Measurements from ENCODE around the gene PROSER2.

PROSER2 gene

DNA sequence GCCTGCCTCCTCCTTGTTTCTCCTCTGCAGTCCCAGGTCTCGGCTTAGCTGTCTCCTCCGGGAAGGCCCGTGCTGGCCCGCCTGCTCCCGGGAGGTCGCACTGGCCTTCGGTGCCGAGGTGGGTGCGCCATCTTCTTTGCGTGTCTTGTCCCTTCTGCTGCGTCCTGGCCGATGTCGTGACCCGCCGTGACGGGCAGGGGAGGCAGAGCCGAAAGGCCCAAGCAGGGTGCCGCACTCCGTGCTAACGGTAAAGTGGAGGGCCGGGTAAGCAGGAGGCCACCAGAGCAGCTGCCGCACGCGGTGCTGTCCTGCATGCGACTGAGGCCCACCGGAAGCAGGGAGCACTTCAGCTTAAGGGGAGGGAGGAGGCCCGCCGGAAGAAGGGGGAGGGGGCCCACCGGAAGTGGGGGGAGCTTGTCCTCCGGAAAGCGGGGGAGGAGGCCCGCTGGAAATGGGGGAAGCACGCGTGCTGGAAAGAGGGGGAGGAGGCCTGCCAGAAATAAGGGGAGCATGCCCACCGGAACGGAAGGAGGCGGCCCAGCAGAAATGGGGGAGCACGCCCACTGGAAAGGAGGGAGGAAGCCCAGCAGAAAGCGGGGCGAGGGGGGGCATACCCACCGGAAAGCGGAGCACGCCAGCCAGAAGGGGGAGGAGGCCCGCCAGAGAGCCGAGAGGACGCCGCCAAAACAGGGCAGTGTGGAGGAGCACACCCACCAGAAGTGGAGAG, 71.4 kb downstream of the PROSER2 start:
- H3K36me3 ChIP-seq (ENCODE audit: control insufficient read depth, low read depth, low read length): no peaks in the 10 kb centered on the region
- H3K4me1 ChIP-seq (ENCODE audit: control insufficient read depth, low read depth, low read length): no peaks in the 10 kb centered on the region
- H3K4me3 ChIP-seq (ENCODE audit: low read length): no peak overlapping the region
- no peak overlapping the region for H3K9ac ChIP-seq (ENCODE audit: low read length)
- no peaks in the 10 kb centered on the region for H3K9me3 ChIP-seq (ENCODE audit: control insufficient read depth, low read depth, low read length)
- H3K27me3 ChIP-seq (ENCODE audit: control insufficient read depth, insufficient read depth, low read length): no peaks in the 10 kb centered on the region
- H3K27ac ChIP-seq (ENCODE audit: low read length): no peak overlapping the region

DNA sequence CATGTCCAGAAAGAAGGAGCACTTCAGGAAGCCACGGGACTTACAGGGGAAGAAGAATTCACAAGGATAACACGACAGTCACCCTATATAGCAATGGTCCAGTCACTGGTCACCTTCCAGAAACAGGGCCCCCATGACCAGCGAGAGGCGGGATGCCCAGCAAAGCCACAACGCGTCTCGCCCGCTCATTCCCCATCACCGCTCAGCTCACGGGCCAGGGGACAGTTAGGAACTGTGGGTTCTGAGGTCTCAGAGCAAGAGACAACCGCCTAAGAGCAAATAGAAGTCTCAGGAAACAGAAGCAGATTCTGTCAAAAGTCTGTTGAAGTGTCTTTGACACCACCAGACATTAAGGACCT, 71.9 kb downstream of the PROSER2 start:
- H3K36me3 ChIP-seq (ENCODE audit: control insufficient read depth, low read depth, low read length): no peaks in the 10 kb centered on the region
- H3K4me1 ChIP-seq (ENCODE audit: control insufficient read depth, low read depth, low read length): no peaks in the 10 kb centered on the region
- H3K9ac ChIP-seq (ENCODE audit: low read length): no peak overlapping the region
- no peaks in the 10 kb centered on the region for H3K27me3 ChIP-seq (ENCODE audit: control insufficient read depth, insufficient read depth, low read length)
- no peak overlapping the region for H3K27ac ChIP-seq (ENCODE audit: low read length)
- no peak overlapping the region for H3K4me3 ChIP-seq (ENCODE audit: low read length)
- H3K9me3 ChIP-seq (ENCODE audit: control insufficient read depth, low read depth, low read length): no peaks in the 10 kb centered on the region

DNA sequence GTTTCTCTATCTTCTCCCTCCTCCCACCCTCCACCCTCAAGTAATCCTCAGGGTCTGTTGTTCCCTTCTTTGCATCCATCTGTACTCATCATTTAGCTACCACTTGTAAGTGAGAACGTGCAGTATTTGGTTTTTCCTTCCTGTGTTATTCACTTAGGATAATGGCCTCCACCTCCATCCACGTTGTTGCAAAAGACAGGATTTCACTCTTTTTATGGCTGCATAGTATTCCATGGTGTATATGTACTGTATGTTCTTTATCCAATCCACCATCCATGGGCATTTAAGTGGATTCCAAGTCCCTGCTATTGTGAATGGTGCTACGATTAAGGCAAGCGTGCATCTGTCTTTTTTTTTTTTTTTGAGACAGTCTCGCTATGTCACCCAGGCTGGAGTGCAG, 72.4 kb downstream of the PROSER2 start:
- H3K27ac ChIP-seq (ENCODE audit: low read length): no peak overlapping the region
- H3K36me3 ChIP-seq (ENCODE audit: control insufficient read depth, low read depth, low read length): no peaks in the 10 kb centered on the region
- H3K27me3 ChIP-seq (ENCODE audit: control insufficient read depth, insufficient read depth, low read length): no peaks in the 10 kb centered on the region
- no peaks in the 10 kb centered on the region for H3K4me1 ChIP-seq (ENCODE audit: control insufficient read depth, low read depth, low read length)
- H3K9ac ChIP-seq (ENCODE audit: low read length): no peak overlapping the region
- no peak overlapping the region for H3K4me3 ChIP-seq (ENCODE audit: low read length)
- H3K9me3 ChIP-seq (ENCODE audit: control insufficient read depth, low read depth, low read length): no peaks in the 10 kb centered on the region

- Histone ChIP-seq H3K27me3 (ENCODE audit: control insufficient read depth, insufficient read depth, low read length) (no peaks in the 10 kb centered on the region), H3K27ac (ENCODE audit: low read length) (no peak overlapping the region), H3K4me3 (ENCODE audit: low read length) (no peak overlapping the region), H3K9me3 (ENCODE audit: control insufficient read depth, low read depth, low read length) (no peaks in the 10 kb centered on the region), H3K4me1 (ENCODE audit: control insufficient read depth, low read depth, low read length) (no peaks in the 10 kb centered on the region), H3K36me3 (ENCODE audit: control insufficient read depth, low read depth, low read length) (no peaks in the 10 kb centered on the region), H3K9ac (ENCODE audit: low read length) (no peak overlapping the region)
These were observed 73.5 kb downstream of the PROSER2 start for GRCh38 chr10:11896549-11897200.

DNA sequence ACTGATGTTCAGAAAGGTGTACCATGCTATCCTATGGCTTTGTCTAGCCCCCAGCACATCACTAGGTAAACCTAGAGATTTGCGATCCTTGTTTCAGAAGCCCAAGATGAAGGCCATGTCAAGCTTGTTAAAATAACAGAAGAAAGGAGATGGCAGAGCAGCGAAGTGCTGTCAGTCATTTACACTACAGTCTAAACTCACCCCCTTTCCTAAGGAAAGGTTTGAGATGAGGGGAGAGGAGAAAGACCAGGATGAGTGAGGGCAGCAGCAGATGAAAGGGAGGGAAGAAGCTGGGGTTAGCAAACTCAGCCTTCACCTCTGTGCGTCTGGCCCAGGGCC, 74.8 kb downstream of the PROSER2 start:
- no peak overlapping the region for H3K27ac ChIP-seq (ENCODE audit: low read length)
- H3K9ac ChIP-seq (ENCODE audit: low read length): no peak overlapping the region

GRCh38 chr10:11898372-11899066, 75.4 kb downstream of the PROSER2 start:
- Histone ChIP-seq H3K9ac (ENCODE audit: low read length) (no peak overlapping the region), H3K27ac (ENCODE audit: low read length) (no peak overlapping the region), H3K4me1 (ENCODE audit: control insufficient read depth, low read depth, low read length) (no peaks in the 10 kb centered on the region)

More for the DNA sequence above, 74.8 kb downstream of the PROSER2 start:
- no peak overlapping the region for H3K4me3 ChIP-seq (ENCODE audit: low read length)
- no peaks in the 10 kb centered on the region for H3K9me3 ChIP-seq (ENCODE audit: control insufficient read depth, low read depth, low read length)
- H3K36me3 ChIP-seq (ENCODE audit: control insufficient read depth, low read depth, low read length): no peaks in the 10 kb centered on the region
- no peaks in the 10 kb centered on the region for H3K27me3 ChIP-seq (ENCODE audit: control insufficient read depth, insufficient read depth, low read length)
- H3K4me1 ChIP-seq (ENCODE audit: control insufficient read depth, low read depth, low read length): no peaks in the 10 kb centered on the region

DNA sequence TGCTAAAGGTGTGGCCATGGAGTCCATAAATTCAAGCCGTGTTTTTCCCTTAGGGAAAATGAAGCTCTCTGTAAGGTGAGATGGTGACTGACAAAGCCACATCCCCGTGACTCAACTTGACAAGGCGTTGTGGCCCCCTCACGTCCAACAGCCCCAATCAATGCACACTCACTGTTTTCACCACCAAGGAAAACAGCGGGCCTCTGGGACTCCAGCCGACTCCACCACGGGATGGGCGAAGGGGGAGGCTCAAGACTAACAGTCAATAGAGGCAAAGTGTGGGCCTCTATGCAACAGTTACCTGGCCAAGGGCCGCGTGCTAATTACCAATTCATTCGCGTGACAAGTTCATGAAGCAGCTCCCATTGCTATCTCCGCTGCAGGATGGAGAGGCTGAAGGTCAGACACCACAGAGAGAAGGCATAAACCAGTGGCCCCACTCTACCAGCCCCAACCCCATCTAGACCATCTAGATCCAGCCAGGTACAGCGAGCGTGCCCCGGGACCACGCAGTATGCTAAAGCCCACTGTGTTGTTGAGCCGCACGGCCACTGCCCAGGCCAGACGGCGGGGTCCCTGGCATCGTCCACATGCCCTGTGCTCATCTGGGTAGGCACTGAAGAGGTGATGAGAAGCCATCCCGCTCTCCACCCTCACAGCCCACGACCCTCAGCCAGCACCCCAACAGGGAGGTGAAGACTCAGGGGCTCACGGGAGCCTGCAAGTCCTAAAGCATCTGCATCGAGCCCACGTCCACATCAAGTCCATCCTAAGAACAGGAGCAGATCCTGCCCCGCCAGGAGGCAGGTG, 76.1 kb downstream of the PROSER2 start:
- Histone ChIP-seq H3K27me3 (ENCODE audit: control insufficient read depth, insufficient read depth, low read length) (no peaks in the 10 kb centered on the region), H3K9me3 (ENCODE audit: control insufficient read depth, low read depth, low read length) (no peaks in the 10 kb centered on the region), H3K4me3 (ENCODE audit: low read length) (no peak overlapping the region)

More at GRCh38 chr10:11898372-11899066, 75.4 kb downstream of the PROSER2 start:
- Histone ChIP-seq H3K27me3 (ENCODE audit: control insufficient read depth, insufficient read depth, low read length) (no peaks in the 10 kb centered on the region), H3K36me3 (ENCODE audit: control insufficient read depth, low read depth, low read length) (no peaks in the 10 kb centered on the region), H3K9me3 (ENCODE audit: control insufficient read depth, low read depth, low read length) (no peaks in the 10 kb centered on the region), H3K4me3 (ENCODE audit: low read length) (no peak overlapping the region)

DNA sequence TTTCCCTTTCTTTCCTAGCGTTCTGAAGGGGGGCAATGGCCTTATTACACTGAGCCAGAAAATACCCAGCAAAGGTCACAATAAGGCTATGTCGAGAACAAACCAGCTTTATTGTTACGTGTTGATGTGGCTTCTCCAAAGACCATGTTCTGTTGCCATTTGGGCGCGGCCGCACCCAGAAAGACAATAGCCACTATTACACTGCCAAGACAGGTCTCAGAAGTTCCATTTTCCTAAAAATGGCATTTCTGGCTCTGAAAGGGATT, 77.8 kb downstream of the PROSER2 start:
- no peaks in the 10 kb centered on the region for H3K36me3 ChIP-seq (ENCODE audit: control insufficient read depth, low read depth, low read length)
- no peaks in the 10 kb centered on the region for H3K4me1 ChIP-seq (ENCODE audit: control insufficient read depth, low read depth, low read length)
- no peak overlapping the region for H3K27ac ChIP-seq (ENCODE audit: low read length)
- no peak overlapping the region for H3K9ac ChIP-seq (ENCODE audit: low read length)
- H3K4me3 ChIP-seq (ENCODE audit: low read length): no peak overlapping the region
- no peaks in the 10 kb centered on the region for H3K9me3 ChIP-seq (ENCODE audit: control insufficient read depth, low read depth, low read length)
- H3K27me3 ChIP-seq (ENCODE audit: control insufficient read depth, insufficient read depth, low read length): no peaks in the 10 kb centered on the region

More for the DNA sequence above, 76.1 kb downstream of the PROSER2 start:
- Histone ChIP-seq H3K27ac (ENCODE audit: low read length) (no peak overlapping the region), H3K9ac (ENCODE audit: low read length) (no peak overlapping the region), H3K36me3 (ENCODE audit: control insufficient read depth, low read depth, low read length) (no peaks in the 10 kb centered on the region), H3K4me1 (ENCODE audit: control insufficient read depth, low read depth, low read length) (no peaks in the 10 kb centered on the region)

DNA sequence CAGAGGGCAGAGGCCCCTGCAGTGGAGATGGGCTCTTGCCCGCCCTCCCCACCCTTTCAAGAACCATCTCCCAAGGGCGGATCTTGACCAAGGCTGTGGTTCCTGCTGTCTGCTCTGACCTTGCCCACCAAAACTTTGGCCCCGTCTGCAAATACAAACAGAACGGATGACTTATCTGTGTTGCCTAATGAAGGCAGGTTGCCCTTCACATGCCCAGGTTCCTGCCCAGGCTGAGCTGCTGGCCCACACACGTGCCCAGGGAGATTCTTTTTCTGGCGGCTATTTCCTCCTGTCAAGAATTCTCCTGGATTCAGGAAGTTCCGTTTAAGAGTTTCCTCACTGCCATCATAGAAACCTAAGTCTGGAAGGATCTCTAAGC, 78.3 kb downstream of the PROSER2 start:
- Histone ChIP-seq H3K9me3 (ENCODE audit: control insufficient read depth, low read depth, low read length) (no peaks in the 10 kb centered on the region), H3K9ac (ENCODE audit: low read length) (no peak overlapping the region), H3K36me3 (ENCODE audit: control insufficient read depth, low read depth, low read length) (no peaks in the 10 kb centered on the region), H3K27me3 (ENCODE audit: control insufficient read depth, insufficient read depth, low read length) (no peaks in the 10 kb centered on the region), H3K27ac (ENCODE audit: low read length) (no peak overlapping the region), H3K4me1 (ENCODE audit: control insufficient read depth, low read depth, low read length) (no peaks in the 10 kb centered on the region), H3K4me3 (ENCODE audit: low read length) (no peak overlapping the region)

GRCh38 chr10:11901833-11902475, 78.8 kb downstream of the PROSER2 start:
- H3K9me3 ChIP-seq (ENCODE audit: control insufficient read depth, low read depth, low read length): no peaks in the 10 kb centered on the region
- no peaks in the 10 kb centered on the region for H3K36me3 ChIP-seq (ENCODE audit: control insufficient read depth, low read depth, low read length)
- no peaks in the 10 kb centered on the region for H3K27me3 ChIP-seq (ENCODE audit: control insufficient read depth, insufficient read depth, low read length)
- H3K9ac ChIP-seq (ENCODE audit: low read length): no peak overlapping the region
- no peak overlapping the region for H3K4me3 ChIP-seq (ENCODE audit: low read length)
- H3K4me1 ChIP-seq (ENCODE audit: control insufficient read depth, low read depth, low read length): no peaks in the 10 kb centered on the region
- H3K27ac ChIP-seq (ENCODE audit: low read length): no peak overlapping the region

- no peaks in the 10 kb centered on the region for H3K27me3 ChIP-seq (ENCODE audit: control insufficient read depth, insufficient read depth, low read length)
- H3K27ac ChIP-seq (ENCODE audit: low read length): no peak overlapping the region
- H3K4me3 ChIP-seq (ENCODE audit: low read length): no peak overlapping the region
- no peaks in the 10 kb centered on the region for H3K4me1 ChIP-seq (ENCODE audit: control insufficient read depth, low read depth, low read length)
- H3K36me3 ChIP-seq (ENCODE audit: control insufficient read depth, low read depth, low read length): no peaks in the 10 kb centered on the region
- no peak overlapping the region for H3K9ac ChIP-seq (ENCODE audit: low read length)
- H3K9me3 ChIP-seq (ENCODE audit: control insufficient read depth, low read depth, low read length): no peaks in the 10 kb centered on the region
These were observed 79.5 kb downstream of the PROSER2 start for GRCh38 chr10:11902646-11903045.
